Activated naive CD4-positive, alpha-beta T cell treated with anti-CD3 and anti-CD28 coated beads for 36 hours (primary cell): Measurements from ENCODE around the gene CSF1R. TPM values are rescaled to one million over a fixed set of nuclear protein-coding genes. Genes with fewer than 3 reads are reported as not detected.

Experiments
- CTCF ChIA-PET: fragments of 350-600 bp; sonication (Branson Sonifier 250); formaldehyde crosslinking; loops from one replicate; lab custom pipeline; 2021; ENCODE audit warnings: antibody characterized with exemption; lab: Charles Lee
- DNase-seq: peaks from one replicate; pipeline ENCODE4 v3.0.0-alpha.2; 2020
- H3K27ac Mint-ChIP-seq: one replicate; pipeline ENCODE4 v1.8.0; 2021; ENCODE audit warnings: mild to moderate bottlenecking, mixed read lengths
- H3K27me3 Mint-ChIP-seq: one replicate; pipeline ENCODE4 v1.8.0; 2021; ENCODE audit warnings: low read depth, mixed read lengths
- H3K36me3 Mint-ChIP-seq: one replicate; pipeline ENCODE4 v1.8.0; 2021; ENCODE audit warnings: low read depth, mixed read lengths
- H3K4me1 Mint-ChIP-seq: one replicate; pipeline ENCODE4 v1.8.0; 2021; ENCODE audit warnings: low read depth, mixed read lengths
- H3K4me3 Mint-ChIP-seq: one replicate; pipeline ENCODE4 v1.8.0; 2021; ENCODE audit warnings: mild to moderate bottlenecking, moderate library complexity, mixed read lengths
- H3K9me3 Mint-ChIP-seq: one replicate; pipeline ENCODE4 v1.8.0; 2021; ENCODE audit warnings: mixed read lengths
- intact Hi-C: fragments of 100-400 bp; cut with micrococcal nuclease; formaldehyde crosslinking; loops from one replicate; pipeline ENCODE4 v1.15.1; 2023
- total RNA-seq, 2 experiments: library from RNA; stranded (reverse); gene quantifications; one replicate each; pipeline ENCODE4 v1.2.3, GENCODE V29; 2021

The CSF1R gene
- total RNA-seq, 2 experiments from 2014 or later: 0.94 to 1.8 TPM

DNA sequence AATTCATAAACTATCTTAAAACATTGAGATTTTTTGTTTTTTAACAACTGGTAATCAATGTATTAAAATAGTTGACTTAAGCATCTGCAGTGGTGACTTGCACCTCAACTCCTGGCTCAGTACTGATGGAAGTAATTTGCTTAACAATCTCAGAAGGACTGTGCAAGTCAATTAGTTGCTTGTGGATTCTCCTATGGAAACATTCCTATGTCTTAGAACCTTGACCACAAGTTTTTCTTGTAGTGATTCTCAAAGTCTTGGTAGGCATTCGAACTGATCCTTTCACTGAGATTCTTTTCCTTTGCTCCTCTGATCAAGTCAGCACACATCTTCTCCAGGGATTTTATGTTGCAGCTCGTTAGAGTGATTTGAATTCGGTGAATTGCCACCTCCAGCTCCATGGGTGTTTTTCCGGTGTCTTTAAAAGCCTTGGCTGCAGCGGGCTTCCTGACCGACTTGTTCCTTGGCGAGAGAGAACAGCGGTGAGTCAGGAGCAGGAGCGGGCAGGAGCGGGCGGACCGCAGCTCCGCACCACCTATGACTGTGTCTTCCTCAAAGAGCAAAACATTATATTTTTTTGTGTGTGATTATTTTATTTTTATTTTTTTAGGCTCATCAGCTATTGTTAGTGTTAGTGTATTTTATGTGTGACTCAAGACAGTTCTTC, 64.7 kb downstream of the CSF1R start:
- CTCF ChIA-PET: interaction anchor here (1.4 to 1.9 kb wide), 2 partner anchors 19 to 31 kb away, joined by 3 to 5 read pairs; no protein-coding TSS in a partner anchor
- peak overlapping the region; percentile 5 for H3K27ac Mint-ChIP-seq
- intact Hi-C loops: no loop called here
- H3K27me3 Mint-ChIP-seq: no peaks in the 10 kb centered on the region
- DNase-seq: no peak
- H3K9me3 Mint-ChIP-seq: no peaks in the 10 kb centered on the region
- no peak overlapping the region for H3K4me3 Mint-ChIP-seq
- H3K4me1 Mint-ChIP-seq: peaks cover 15% of the 10 kb centered on the region
- peaks cover 47% of the 10 kb centered on the region for H3K36me3 Mint-ChIP-seq

DNA sequence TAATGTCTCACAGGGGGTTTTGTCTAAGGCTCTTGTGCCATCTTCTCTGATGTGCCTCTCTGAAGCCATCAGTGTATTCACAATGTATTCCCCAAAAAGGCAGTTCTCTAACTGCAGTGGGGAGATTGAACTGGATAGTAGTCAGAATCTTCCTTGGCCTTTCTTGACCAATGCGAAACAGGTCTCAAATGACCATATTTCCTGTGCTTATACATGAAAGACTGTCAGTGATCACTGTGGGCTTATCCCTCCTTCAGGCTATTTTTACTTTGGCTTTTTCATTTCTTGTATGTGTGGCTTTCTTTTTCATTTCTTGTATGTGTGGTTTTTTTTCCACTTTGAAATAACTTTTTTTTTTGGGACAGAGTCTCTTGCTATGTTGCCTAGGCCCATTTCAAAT, 66.1 kb downstream of the CSF1R start:
- intact Hi-C loops: no loop called here
- no peak for DNase-seq
- CTCF ChIA-PET: interaction anchor here (1.9 kb wide), 1 partner anchor 30 kb away, joined by 5 read pairs; no protein-coding TSS in a partner anchor
- Mint-ChIP-seq H3K27ac (peak overlapping the region; percentile 55), H3K9me3 (no peaks in the 10 kb centered on the region), H3K27me3 (no peaks in the 10 kb centered on the region), H3K36me3 (peaks cover 55% of the 10 kb centered on the region), H3K4me1 (peaks cover 15% of the 10 kb centered on the region), H3K4me3 (no peak overlapping the region)

DNA sequence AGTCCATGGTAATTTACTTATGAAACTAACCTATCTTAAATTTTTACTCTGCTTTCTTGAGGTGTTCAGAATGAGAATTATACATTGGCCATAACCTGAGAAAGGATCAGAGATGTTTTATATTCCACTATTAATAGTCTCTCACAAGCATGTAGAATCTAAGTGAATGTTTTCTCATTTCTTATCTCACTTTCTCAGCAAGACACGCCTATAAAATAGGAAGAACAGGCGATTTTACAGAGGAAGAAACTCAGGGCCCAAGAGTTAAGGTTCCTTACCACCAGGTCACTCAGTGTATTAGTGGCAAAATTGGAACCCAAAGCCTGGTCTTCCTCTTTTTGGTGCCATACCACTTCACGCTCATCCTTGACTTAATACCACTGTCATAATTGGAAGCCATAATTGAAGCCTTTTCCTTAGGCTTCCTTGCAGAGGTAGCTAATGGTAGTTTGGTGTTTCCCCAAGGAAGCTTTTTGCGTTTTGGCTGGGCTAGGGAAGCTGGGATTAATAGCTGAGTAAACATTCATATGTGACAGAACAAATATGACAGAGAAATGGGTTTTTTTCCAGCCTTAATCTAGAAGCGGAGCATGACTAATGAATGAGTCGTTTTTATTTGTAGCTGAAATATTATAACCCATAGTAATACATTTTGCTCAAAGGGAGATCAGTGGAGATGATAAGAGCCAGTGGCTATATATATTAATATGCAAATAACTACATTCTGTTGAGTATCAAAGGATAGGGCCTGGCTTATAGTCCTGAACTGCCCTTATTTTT, 68.9 kb downstream of the CSF1R start:
- Mint-ChIP-seq H3K9me3 (no peaks in the 10 kb centered on the region), H3K4me1 (peaks cover 15% of the 10 kb centered on the region), H3K27me3 (no peaks in the 10 kb centered on the region), H3K27ac (no peak overlapping the region), H3K36me3 (peaks cover 69% of the 10 kb centered on the region), H3K4me3 (no peak overlapping the region)
- intact Hi-C loops: no loop called here
- DNase-seq: no peak
- CTCF ChIA-PET: interaction anchor here (1.4 kb wide), 1 partner anchor 28 kb away, joined by 4 read pairs; no protein-coding TSS in a partner anchor

DNA sequence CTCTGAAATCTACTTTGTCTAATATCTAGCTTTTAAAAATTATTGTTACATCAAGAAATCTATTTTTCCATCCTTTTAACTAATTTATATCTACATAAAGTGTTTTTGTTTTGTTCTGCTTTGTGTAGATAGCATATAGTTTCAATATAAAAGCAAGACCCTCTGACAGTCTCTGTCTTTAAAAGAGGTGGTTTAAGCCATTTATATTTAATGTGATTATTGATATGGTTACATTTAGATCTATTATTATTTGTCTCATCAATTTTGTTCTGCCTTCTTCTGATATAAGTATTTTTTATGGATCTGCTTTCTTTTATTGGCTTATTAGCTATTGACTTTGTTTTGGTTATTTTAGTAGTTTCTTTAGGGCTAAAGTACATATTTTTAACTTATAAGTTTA, 69.8 kb downstream of the CSF1R start:
- no peaks in the 10 kb centered on the region for H3K27me3 Mint-ChIP-seq
- no peak for DNase-seq
- H3K4me1 Mint-ChIP-seq: peaks cover 7% of the 10 kb centered on the region
- H3K36me3 Mint-ChIP-seq: peaks cover 66% of the 10 kb centered on the region
- no peak overlapping the region for H3K4me3 Mint-ChIP-seq
- H3K27ac Mint-ChIP-seq: no peak overlapping the region
- intact Hi-C loops: no loop called here
- H3K9me3 Mint-ChIP-seq: no peaks in the 10 kb centered on the region
- CTCF ChIA-PET: interaction anchor here (0.6 kb wide), 1 partner anchor 13 kb away, joined by 6 read pairs; no protein-coding TSS in a partner anchor

DNA sequence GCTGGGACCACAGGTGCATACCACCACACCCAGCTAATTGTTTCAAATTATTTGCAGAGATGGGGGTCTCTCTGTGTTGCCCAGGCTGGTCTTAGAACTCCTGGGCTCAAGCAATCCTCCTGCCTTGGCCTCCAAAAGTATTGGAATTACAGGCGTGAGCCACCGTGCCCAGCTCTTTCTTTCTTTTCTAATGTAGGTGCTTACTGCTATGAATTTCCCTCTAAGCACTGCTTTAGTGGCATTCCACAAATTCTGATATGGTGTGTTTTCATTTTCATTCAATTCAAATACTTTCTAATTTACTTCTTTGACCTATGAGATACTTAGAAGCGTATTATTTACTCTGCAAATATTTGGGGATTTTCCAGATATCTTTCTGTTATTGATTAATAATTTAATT, 70.9 kb downstream of the CSF1R start:
- Mint-ChIP-seq H3K9me3 (no peaks in the 10 kb centered on the region), H3K36me3 (peaks cover 71% of the 10 kb centered on the region), H3K4me3 (no peak overlapping the region), H3K27ac (no peak overlapping the region), H3K4me1 (peaks cover 6% of the 10 kb centered on the region), H3K27me3 (no peaks in the 10 kb centered on the region)
- intact Hi-C loops: no loop called here
- CTCF ChIA-PET: no interaction called here
- no peak for DNase-seq

DNA sequence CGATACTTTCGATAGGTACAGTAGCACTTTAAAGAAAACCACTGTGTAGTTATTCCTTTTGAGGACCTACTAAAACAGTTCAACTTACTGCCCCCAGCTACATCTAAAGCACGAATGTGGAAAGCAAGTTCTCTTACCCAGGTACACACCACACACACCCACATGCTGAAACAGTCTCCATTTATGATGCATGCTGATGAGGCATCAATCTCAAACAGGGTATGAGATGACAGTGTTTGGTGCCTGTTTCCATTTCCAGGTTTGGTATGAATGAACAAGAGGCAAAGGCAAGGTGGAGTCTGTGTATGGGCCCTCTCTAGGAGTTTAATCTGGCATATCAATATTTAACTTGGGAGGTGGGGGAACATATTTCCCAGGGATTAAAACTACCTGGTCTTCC, 71.9 kb downstream of the CSF1R start:
- Mint-ChIP-seq H3K9me3 (no peaks in the 10 kb centered on the region), H3K4me1 (peaks cover 4% of the 10 kb centered on the region), H3K36me3 (peaks cover 74% of the 10 kb centered on the region), H3K27me3 (no peaks in the 10 kb centered on the region), H3K4me3 (no peak overlapping the region), H3K27ac (no peak overlapping the region)
- DNase-seq: no peak
- CTCF ChIA-PET: interaction anchor here (0.6 to 1.1 kb wide), 2 partner anchors 114 to 441 kb away, joined by 3 read pairs; no protein-coding TSS in a partner anchor
- intact Hi-C loops: no loop called here

DNA sequence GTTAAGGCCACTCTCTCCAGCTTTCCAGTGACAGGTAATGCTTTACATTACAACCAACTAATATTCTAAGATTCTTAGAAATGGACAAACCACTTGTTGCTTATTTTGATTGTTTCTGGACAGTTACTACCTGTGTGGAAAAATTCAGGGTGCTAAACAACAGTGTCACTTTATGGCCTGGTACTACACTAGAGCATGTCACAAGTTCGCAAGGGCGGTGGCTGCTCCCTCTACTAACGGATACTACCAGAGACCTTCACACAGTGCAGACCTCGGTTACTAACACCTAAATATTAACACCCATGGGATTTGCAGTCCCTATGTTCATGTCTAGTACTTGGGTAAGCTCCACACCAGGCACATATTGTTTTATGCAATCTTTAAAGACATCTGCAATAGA, 72.4 kb downstream of the CSF1R start:
- CTCF ChIA-PET: interaction anchor here (1.1 kb wide), 1 partner anchor 114 kb away, joined by 3 read pairs; no protein-coding TSS in a partner anchor
- intact Hi-C loops: no loop called here
- H3K4me3 Mint-ChIP-seq: no peak overlapping the region

DNA sequence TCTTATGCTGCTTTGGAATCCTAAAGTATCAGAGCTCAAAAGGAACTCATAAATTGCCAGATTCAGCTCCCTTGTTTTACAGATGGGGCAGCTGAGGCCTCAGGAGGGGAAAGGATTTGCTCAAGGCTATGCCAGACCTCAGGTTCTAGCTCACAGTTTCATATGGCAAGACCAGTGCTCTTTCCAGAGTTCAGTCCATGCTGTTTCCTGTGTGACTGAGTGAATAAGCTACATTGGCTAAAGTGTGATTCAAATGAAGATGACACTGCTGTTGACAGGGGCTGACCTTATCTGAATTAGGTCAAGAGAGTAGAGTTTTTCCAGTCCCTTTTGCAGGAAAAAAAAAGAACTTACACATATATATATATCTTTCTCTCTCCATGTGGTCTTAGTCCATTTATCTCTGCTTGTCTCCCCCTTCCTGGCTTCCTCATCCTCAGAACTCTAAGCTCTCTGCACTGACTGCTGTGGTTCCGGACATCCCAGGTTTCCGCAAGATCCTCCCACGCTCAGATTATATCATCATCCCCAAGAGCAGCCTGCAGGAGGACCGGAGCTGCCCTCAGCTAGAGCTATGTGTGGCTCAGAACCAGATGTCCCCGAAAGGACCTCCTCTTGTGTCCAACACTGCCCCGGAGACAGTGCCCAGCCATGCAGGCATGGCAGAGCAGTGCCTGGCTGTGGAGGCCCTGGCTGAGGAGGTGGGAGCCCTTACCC, 76.5 kb downstream of the CSF1R start:
- DNase-seq: no peak
- Mint-ChIP-seq H3K4me1 (peaks cover 16% of the 10 kb centered on the region), H3K4me3 (no peak overlapping the region), H3K9me3 (no peaks in the 10 kb centered on the region), H3K27ac (peak overlapping the region; percentile 8), H3K36me3 (peaks cover 50% of the 10 kb centered on the region), H3K27me3 (no peaks in the 10 kb centered on the region)
- CTCF ChIA-PET: interaction anchor here (0.5 to 0.6 kb wide), 2 partner anchors 36 to 37 kb away, joined by 5 to 6 read pairs; no protein-coding TSS in a partner anchor
- intact Hi-C loops: no loop called here

More for the DNA sequence above, 72.4 kb downstream of the CSF1R start:
- no peak overlapping the region for H3K27ac Mint-ChIP-seq
- H3K27me3 Mint-ChIP-seq: no peaks in the 10 kb centered on the region
- peaks cover 72% of the 10 kb centered on the region for H3K36me3 Mint-ChIP-seq
- H3K4me1 Mint-ChIP-seq: peaks cover 4% of the 10 kb centered on the region
- no peak for DNase-seq
- H3K9me3 Mint-ChIP-seq: no peaks in the 10 kb centered on the region

DNA sequence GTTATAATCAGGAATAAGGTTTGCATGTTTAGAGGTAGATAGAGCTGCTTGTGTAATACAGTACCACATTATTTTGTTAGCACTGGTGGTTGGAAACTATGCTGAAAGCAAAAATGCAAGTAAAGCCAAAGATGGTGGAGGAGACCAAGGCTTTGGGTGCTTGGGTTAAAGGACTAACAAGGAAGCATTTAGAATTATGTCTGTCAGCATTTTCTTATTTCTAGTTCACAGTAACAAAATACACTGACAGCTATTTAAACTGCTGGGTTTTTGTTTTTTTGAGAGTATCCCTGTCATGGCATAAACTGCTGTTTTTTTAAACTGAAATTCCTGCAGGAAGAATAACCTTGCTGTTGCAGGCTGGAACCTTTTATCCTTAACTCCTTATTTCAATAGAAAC, 79.3 kb downstream of the CSF1R start:
- H3K27ac Mint-ChIP-seq: no peak overlapping the region
- no peaks in the 10 kb centered on the region for H3K9me3 Mint-ChIP-seq
- H3K4me1 Mint-ChIP-seq: peaks cover 34% of the 10 kb centered on the region
- no peak for DNase-seq
- H3K27me3 Mint-ChIP-seq: no peaks in the 10 kb centered on the region
- intact Hi-C loops: no loop called here
- H3K4me3 Mint-ChIP-seq: no peak overlapping the region
- peaks cover 35% of the 10 kb centered on the region for H3K36me3 Mint-ChIP-seq
- CTCF ChIA-PET: interaction anchor here (0.6 kb wide), 1 partner anchor 25 kb away, joined by 3 read pairs; no protein-coding TSS in a partner anchor

DNA sequence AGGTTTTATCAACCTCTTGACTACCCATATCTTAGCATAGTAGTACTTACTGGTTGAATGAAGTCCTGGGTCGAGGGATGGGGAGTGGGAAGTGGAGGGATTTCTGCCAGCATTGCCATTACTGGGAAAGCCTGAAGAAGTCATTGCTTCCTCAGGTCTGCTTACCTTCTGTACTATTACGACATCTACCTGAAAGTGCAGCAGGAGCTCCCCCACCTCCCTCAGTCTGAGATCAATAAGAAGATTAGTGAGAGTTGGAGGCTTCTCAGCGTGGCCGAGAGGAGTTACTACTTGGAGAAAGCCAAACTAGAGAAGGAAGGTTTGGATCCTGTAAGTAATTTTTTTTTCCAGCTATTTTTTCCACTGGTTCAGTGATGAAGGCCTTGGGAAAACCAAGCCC, 80.0 kb downstream of the CSF1R start:
- Mint-ChIP-seq H3K4me1 (peaks cover 39% of the 10 kb centered on the region), H3K9me3 (no peaks in the 10 kb centered on the region), H3K4me3 (no peak overlapping the region), H3K27me3 (no peaks in the 10 kb centered on the region), H3K27ac (no peak overlapping the region), H3K36me3 (peaks cover 31% of the 10 kb centered on the region)
- no peak for DNase-seq
- CTCF ChIA-PET: interaction anchor here (0.8 to 1.9 kb wide), 2 partner anchors 13 to 16 kb away, joined by 3 to 4 read pairs; no protein-coding TSS in a partner anchor
- intact Hi-C loops: no loop called here
